Measurements from ENCODE around the gene SCUBE1. TPM values are rescaled to one million over a fixed set of nuclear protein-coding genes. Genes with fewer than 3 reads are reported as not detected.

Gene SCUBE1
- total and polyA plus RNA-seq, 9 donors, result 5.5 to 202 (median 49.0) TPM

GRCh38 chr22:43205261-43205691, 137.9 kb downstream of the SCUBE1 start:
- WGBS, 3 donors, result 93 to 96% (median 94%) methylated on average over 9 of the region's 9 CpGs
- Histone ChIP-seq H3K4me1 (ENCODE audit: insufficient read depth) (no peaks in the 10 kb centered on the region), H3K27me3 (no peaks in the 10 kb centered on the region), H3K9me3 (no peaks in the 10 kb centered on the region), H3K27ac (no peak overlapping the region), H3K4me3 (no peak overlapping the region), H3K36me3 (no peaks in the 10 kb centered on the region)
- TF ChIP-seq POLR2A (IDR thresholded peaks at IDR 0.05) (no peak), EP300 (IDR thresholded peaks at IDR 0.05) (no peak), CTCF (IDR thresholded peaks at IDR 0.05) (no peak)
- peak in 1 of 5 donors; percentile 16 for DNase-seq
- intact Hi-C loops (cut with DNase I), result no loop called here

GRCh38 chr22:43203471-43203981, 139.6 kb downstream of the SCUBE1 start:
- no peak for TF ChIP-seq EP300 (IDR thresholded peaks at IDR 0.05)
- TF ChIP-seq CTCF (IDR thresholded peaks at IDR 0.05), result no peak
- TF ChIP-seq POLR2A (IDR thresholded peaks at IDR 0.05), result no peak
- Histone ChIP-seq H3K27ac (no peak overlapping the region), H3K27me3 (no peaks in the 10 kb centered on the region), H3K9me3 (no peaks in the 10 kb centered on the region), H3K36me3 (no peaks in the 10 kb centered on the region), H3K4me1 (ENCODE audit: insufficient read depth) (no peaks in the 10 kb centered on the region), H3K4me3 (no peak overlapping the region)
- intact Hi-C loops (cut with DNase I), result no loop called here
- WGBS, 3 donors, result 35 to 48% (median 43%) methylated on average over 15 to 20 of the region's 20 CpGs
- peak in 2 of 5 donors; percentile 60 to 61 for DNase-seq

- DNase-seq, result peak in 1 of 5 donors; percentile 19
- intact Hi-C loops (cut with DNase I), result no loop called here
- WGBS, 3 donors, result 54 to 60% (median 55%) methylated on average over 13 of the region's 13 CpGs
Measured at GRCh38 chr22:43202756-43203410, 140.3 kb downstream of the SCUBE1 start.

GRCh38 chr22:43202326-43202725, 140.8 kb downstream of the SCUBE1 start:
- Histone ChIP-seq H3K27ac (no peak overlapping the region), H3K27me3 (no peaks in the 10 kb centered on the region), H3K36me3 (no peaks in the 10 kb centered on the region), H3K4me3 (no peak overlapping the region), H3K9me3 (no peaks in the 10 kb centered on the region), H3K4me1 (ENCODE audit: insufficient read depth) (no peaks in the 10 kb centered on the region)
- intact Hi-C loops (cut with DNase I), result no loop called here
- no peak for TF ChIP-seq EP300 (IDR thresholded peaks at IDR 0.05)
- no peak for TF ChIP-seq CTCF (IDR thresholded peaks at IDR 0.05)
- TF ChIP-seq POLR2A (IDR thresholded peaks at IDR 0.05), result no peak
- DNase-seq, result peak in 1 of 5 donors; percentile 19
- 94 to 96% (median 94%) methylated on average over 10 of the region's 10 CpGs for WGBS, 3 donors

More at GRCh38 chr22:43202756-43203410, 140.3 kb downstream of the SCUBE1 start:
- H3K9me3 ChIP-seq, result no peaks in the 10 kb centered on the region
- TF ChIP-seq POLR2A (IDR thresholded peaks at IDR 0.05) (no peak), EP300 (IDR thresholded peaks at IDR 0.05) (no peak), CTCF (IDR thresholded peaks at IDR 0.05) (no peak)
- no peak overlapping the region for H3K4me3 ChIP-seq
- no peaks in the 10 kb centered on the region for H3K36me3 ChIP-seq
- no peaks in the 10 kb centered on the region for H3K27me3 ChIP-seq
- H3K4me1 ChIP-seq (ENCODE audit: insufficient read depth), result no peaks in the 10 kb centered on the region
- H3K27ac ChIP-seq, result no peak overlapping the region
